Measurements from ENCODE around the gene ACOT7.

The ACOT7 gene

GRCh38 chr1:6350416-6351088 is 43.0 kb downstream of the ACOT7 start:
- TF ChIP-seq, protein P1, sequence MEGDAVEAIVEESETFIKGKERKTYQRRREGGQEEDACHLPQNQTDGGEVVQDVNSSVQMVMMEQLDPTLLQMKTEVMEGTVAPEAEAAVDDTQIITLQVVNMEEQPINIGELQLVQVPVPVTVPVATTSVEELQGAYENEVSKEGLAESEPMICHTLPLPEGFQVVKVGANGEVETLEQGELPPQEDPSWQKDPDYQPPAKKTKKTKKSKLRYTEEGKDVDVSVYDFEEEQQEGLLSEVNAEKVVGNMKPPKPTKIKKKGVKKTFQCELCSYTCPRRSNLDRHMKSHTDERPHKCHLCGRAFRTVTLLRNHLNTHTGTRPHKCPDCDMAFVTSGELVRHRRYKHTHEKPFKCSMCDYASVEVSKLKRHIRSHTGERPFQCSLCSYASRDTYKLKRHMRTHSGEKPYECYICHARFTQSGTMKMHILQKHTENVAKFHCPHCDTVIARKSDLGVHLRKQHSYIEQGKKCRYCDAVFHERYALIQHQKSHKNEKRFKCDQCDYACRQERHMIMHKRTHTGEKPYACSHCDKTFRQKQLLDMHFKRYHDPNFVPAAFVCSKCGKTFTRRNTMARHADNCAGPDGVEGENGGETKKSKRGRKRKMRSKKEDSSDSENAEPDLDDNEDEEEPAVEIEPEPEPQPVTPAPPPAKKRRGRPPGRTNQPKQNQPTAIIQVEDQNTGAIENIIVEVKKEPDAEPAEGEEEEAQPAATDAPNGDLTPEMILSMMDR (IDR thresholded peaks at IDR 0.05; ENCODE audit: low read depth, low read length), result no peak
- DNase-seq (ENCODE audit: extremely low read depth, low read depth), result no peak

DNA sequence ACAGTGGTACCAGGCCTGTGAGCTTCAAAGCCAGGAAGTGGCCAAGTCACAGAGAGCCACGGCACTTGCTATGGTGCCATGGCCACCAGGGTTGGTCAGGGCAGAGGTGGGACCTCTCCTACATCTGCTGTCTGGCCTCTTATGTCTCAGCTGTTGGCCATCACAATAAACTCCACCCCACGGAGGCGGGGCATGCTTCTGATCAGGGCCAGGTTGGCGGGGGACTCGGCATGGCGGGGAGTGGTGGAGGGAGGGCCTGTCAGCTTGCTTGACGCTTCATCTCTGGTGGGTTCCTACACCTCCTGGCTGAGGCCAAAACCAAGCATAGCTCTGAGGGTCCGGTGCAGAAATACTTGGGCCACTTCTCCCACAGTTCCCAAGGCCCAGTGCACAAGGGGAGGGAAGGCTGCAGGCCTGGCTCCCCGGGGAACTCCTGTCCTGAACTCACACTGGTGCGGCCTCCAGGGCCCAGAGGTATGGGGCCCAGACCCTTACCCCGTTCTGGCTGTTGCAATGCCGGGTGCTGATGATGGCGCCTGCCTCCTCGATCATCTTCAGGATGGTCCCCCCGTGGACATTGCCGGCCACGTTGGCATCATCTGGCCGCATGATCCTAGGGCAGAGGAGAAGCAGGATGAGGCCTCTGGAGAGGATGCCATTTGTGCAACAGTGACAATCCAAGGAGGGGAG is 44.2 kb downstream of the ACOT7 start:
- TF ChIP-seq, protein P1 (IDR thresholded peaks at IDR 0.05; ENCODE audit: low read depth, low read length), result no peak
- DNase-seq (ENCODE audit: extremely low read depth, low read depth), result no peak

GRCh38 chr1:6348511-6349191 is 44.9 kb downstream of the ACOT7 start:
- no peak for DNase-seq (ENCODE audit: extremely low read depth, low read depth)
- TF ChIP-seq, protein P1 (IDR thresholded peaks at IDR 0.05; ENCODE audit: low read depth, low read length), result no peak

DNA sequence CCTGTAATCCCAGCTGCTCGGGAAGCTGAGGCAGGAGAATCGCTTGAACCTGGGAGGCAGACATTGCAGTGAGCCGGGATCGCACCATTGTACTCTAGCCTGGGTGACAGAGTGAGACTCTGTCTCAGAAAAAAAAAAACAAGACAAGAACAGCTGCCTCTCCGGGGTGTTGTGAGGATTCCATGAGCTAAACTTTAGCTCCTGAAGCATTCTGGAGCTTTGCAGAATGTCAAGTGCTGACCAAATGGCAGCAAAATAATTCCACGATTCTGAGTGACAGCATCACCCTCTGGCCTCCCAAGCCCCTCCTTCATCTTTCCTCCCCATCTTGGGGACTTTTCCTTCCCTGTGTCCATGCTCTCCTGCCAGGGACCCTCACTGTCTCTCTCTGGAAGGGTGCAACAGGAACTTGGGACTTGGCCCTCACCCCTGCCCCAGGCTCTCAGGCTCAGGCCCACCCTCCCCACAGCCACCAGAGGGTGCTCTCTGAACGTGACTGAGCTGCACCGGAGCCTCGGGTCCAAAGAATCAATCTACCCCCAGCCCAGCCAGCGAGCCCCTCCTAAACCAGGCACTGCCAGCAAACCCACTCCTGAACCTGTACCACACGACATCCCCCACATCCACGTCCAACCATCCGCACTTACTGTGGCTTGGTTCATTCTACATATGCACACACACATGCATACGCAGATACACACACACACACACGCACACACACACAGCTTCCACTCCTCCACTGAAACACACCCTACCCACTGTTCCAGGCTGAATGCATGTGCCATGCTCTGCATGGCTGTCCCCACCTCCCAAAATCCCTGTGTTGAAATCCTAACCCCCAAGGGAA is 45.7 kb downstream of the ACOT7 start:
- DNase-seq (ENCODE audit: extremely low read depth, low read depth), result no peak
- TF ChIP-seq, protein P1 (IDR thresholded peaks at IDR 0.05; ENCODE audit: low read depth, low read length), result peak; percentile 71

- no peak for DNase-seq (ENCODE audit: extremely low read depth, low read depth)
- TF ChIP-seq, protein P1 (IDR thresholded peaks at IDR 0.05; ENCODE audit: low read depth, low read length), result no peak
Measured at GRCh38 chr1:6345460-6345859, 48.1 kb downstream of the ACOT7 start.

DNA sequence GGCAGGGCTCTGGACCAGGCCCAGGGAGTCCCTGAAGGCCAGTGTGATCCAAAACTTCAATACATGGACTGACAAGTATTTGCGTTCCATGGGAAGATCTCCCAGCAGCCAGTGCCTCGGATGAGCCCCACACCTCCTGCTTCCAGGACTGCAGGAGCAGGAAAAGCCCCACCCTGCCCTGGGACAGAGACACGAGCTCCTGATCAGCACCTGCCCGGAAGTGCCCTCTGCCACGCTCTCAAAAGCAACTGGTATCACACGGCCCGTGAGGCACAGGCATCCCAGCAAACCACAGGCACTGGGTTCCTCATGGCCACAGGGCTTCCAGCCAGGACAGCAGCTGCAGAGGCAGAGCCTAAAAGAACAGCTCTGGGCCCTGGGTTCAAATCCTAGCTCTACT is 48.6 kb downstream of the ACOT7 start:
- TF ChIP-seq, protein P1 (IDR thresholded peaks at IDR 0.05; ENCODE audit: low read depth, low read length), result no peak
- DNase-seq (ENCODE audit: extremely low read depth, low read depth), result no peak
